Loucy (cell line): ENCODE data around the gene SDE2.

ENCODE experiments used
- EZH2phosphoT487 ChIP-seq: fragments of 200-600 bp; IDR thresholded peaks from 2 replicates; pipeline ENCODE4 v1.6.1; 2018; ENCODE audit warnings: antibody characterized with exemption, mild to moderate bottlenecking, moderate library complexity, borderline replicate concordance
- TF ChIP-seq, protein P1 (sequence below): fragments of 200-600 bp; sonication (generic); conservative IDR thresholded peaks from 2 replicates; pipeline ENCODE4 v1.5.1; 2014; ENCODE audit warnings: mild to moderate bottlenecking, antibody characterized with exemption, low read length

DNA sequence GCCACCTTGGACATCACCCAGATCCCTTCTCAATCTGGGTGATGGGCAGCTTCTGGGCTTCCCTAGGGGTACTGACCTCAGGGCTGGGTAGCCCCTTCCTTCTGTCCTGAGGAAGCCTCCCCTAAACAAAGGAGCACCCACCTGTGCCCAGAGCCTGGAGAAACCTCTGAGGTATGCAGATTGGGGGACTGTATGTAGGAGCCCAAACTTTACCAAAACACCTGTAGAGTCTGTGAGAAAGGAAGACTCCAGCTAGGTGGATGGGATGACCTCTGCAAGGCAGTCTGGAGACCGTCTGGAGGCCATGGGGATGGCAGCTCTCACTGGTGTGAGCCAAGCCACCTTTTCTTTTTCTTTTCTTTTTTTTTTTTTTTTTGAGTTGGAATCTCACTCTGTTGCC lies 44.4 kb downstream of the SDE2 start:
- TF ChIP-seq, protein P1, sequence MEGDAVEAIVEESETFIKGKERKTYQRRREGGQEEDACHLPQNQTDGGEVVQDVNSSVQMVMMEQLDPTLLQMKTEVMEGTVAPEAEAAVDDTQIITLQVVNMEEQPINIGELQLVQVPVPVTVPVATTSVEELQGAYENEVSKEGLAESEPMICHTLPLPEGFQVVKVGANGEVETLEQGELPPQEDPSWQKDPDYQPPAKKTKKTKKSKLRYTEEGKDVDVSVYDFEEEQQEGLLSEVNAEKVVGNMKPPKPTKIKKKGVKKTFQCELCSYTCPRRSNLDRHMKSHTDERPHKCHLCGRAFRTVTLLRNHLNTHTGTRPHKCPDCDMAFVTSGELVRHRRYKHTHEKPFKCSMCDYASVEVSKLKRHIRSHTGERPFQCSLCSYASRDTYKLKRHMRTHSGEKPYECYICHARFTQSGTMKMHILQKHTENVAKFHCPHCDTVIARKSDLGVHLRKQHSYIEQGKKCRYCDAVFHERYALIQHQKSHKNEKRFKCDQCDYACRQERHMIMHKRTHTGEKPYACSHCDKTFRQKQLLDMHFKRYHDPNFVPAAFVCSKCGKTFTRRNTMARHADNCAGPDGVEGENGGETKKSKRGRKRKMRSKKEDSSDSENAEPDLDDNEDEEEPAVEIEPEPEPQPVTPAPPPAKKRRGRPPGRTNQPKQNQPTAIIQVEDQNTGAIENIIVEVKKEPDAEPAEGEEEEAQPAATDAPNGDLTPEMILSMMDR = no peak
- no peak for TF ChIP-seq EZH2phosphoT487
